Measurements from ENCODE around the gene PTCH2.
A peak's percentile ranks its signal among the peaks of the same experiment; 100 is the strongest.

Gene PTCH2

DNA sequence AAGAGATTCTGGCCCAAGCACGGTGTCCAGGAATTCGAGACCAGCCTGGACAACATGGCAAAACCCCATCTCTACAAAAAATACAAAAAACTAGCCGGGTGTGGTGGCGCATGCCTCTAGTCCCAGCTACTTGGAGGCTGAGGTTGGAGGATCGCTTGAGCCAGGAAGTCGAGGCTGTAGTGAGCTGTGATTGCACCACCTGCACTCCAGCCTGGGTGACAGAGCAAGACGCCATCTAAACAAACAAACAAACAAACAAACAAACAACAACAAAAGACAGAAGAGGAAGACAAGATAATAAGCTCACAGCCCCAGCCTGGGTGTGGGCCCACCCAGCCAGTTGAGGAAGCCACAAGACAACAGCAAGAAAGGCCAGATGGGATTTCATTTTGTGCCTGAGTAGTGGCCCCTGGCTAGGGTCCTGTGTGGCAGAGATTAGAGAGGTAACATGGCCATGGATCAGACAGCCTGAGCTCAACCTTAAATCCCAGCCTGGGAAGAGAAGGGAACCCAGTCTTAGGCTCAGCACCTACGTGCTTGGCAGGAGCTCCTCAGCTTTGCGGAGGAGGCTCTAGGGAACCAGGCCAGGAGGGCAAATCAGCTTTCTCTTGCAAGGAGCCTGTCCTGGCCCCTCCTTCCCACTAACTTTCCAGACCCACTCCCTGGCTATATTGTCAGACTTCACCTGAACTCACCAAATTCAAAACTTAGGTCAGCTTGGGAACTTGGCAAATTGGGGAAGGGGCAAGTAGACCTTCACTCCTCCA lies 50.1 kb downstream of the PTCH2 start:
- Histone ChIP-seq H3K4me3 (ENCODE audit: low read length) (no peak overlapping the region), H3K27ac (ENCODE audit: low read length) (no peak overlapping the region), H3K9ac (ENCODE audit: low read length) (no peak overlapping the region), H3K4me2 (ENCODE audit: low read length) (no peak overlapping the region), H3K4me1 (ENCODE audit: low read length) (no peaks in the 10 kb centered on the region), H3K9me3 (ENCODE audit: insufficient read depth, low read length) (no peaks in the 10 kb centered on the region), H3K27me3 (ENCODE audit: low read depth, low read length) (no peaks in the 10 kb centered on the region), H3K79me2 (ENCODE audit: low read length) (no peaks in the 10 kb centered on the region), H4K20me1 (ENCODE audit: insufficient read depth, low read length) (no peaks in the 10 kb centered on the region), H2AFZ (ENCODE audit: low read depth, low read length) (0 out of 2 replicates have a peak overlapping the region, but pooled peaks have one; percentile 46), H3K36me3 (replicated peaks; ENCODE audit: low read depth, low read length) (no peaks in the 10 kb centered on the region)
- TF ChIP-seq EZH2phosphoT487 (IDR thresholded peaks at IDR 0.05; ENCODE audit: low read depth): no peak
- TF ChIP-seq, protein P1, sequence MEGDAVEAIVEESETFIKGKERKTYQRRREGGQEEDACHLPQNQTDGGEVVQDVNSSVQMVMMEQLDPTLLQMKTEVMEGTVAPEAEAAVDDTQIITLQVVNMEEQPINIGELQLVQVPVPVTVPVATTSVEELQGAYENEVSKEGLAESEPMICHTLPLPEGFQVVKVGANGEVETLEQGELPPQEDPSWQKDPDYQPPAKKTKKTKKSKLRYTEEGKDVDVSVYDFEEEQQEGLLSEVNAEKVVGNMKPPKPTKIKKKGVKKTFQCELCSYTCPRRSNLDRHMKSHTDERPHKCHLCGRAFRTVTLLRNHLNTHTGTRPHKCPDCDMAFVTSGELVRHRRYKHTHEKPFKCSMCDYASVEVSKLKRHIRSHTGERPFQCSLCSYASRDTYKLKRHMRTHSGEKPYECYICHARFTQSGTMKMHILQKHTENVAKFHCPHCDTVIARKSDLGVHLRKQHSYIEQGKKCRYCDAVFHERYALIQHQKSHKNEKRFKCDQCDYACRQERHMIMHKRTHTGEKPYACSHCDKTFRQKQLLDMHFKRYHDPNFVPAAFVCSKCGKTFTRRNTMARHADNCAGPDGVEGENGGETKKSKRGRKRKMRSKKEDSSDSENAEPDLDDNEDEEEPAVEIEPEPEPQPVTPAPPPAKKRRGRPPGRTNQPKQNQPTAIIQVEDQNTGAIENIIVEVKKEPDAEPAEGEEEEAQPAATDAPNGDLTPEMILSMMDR (IDR thresholded peaks at IDR 0.05; ENCODE audit: low read depth, low read length): no peak

GRCh38 chr1:44790968-44791801 lies 51.9 kb downstream of the PTCH2 start:
- no peaks in the 10 kb centered on the region for H4K20me1 ChIP-seq (ENCODE audit: insufficient read depth, low read length)
- no peaks in the 10 kb centered on the region for H3K79me2 ChIP-seq (ENCODE audit: low read length)
- H2AFZ ChIP-seq (ENCODE audit: low read depth, low read length): no peak overlapping the region
- no peak overlapping the region for H3K9ac ChIP-seq (ENCODE audit: low read length)
- no peaks in the 10 kb centered on the region for H3K36me3 ChIP-seq (replicated peaks; ENCODE audit: low read depth, low read length)
- no peaks in the 10 kb centered on the region for H3K27me3 ChIP-seq (ENCODE audit: low read depth, low read length)
- H3K4me2 ChIP-seq (ENCODE audit: low read length): no peak overlapping the region
- TF ChIP-seq, protein P1 (IDR thresholded peaks at IDR 0.05; ENCODE audit: low read depth, low read length): no peak
- TF ChIP-seq EZH2phosphoT487 (IDR thresholded peaks at IDR 0.05; ENCODE audit: low read depth): no peak
- H3K4me1 ChIP-seq (ENCODE audit: low read length): peaks cover 5% of the 10 kb centered on the region
- H3K9me3 ChIP-seq (ENCODE audit: insufficient read depth, low read length): no peaks in the 10 kb centered on the region
- no peak overlapping the region for H3K4me3 ChIP-seq (ENCODE audit: low read length)
- no peak overlapping the region for H3K27ac ChIP-seq (ENCODE audit: low read length)

GRCh38 chr1:44788120-44788860 lies 54.8 kb downstream of the PTCH2 start, which contains the start of gene BEST4:
Gene BEST4 (minus strand): TSS chr1:44788170. CDS start chr1:44787705, 465 bp downstream.
- H2AFZ ChIP-seq (ENCODE audit: low read depth, low read length): no peak within 1 kb of the TSS
- no peaks in the 10 kb centered on the region for H3K27me3 ChIP-seq (ENCODE audit: low read depth, low read length)
- no peak within 1 kb of the TSS for H3K4me2 ChIP-seq (ENCODE audit: low read length)
- no peaks in the 10 kb centered on the region for H4K20me1 ChIP-seq (ENCODE audit: insufficient read depth, low read length)
- TF ChIP-seq EZH2phosphoT487 (IDR thresholded peaks at IDR 0.05; ENCODE audit: low read depth): no peak
- TF ChIP-seq, protein P1 (IDR thresholded peaks at IDR 0.05; ENCODE audit: low read depth, low read length): no peak
- H3K9me3 ChIP-seq (ENCODE audit: insufficient read depth, low read length): no peaks in the 10 kb centered on the region
- no peaks in the 10 kb centered on the region for H3K79me2 ChIP-seq (ENCODE audit: low read length)
- no peak within 1 kb of the TSS for H3K27ac ChIP-seq (ENCODE audit: low read length)
- H3K9ac ChIP-seq (ENCODE audit: low read length): no peak within 1 kb of the TSS
- H3K36me3 ChIP-seq (replicated peaks; ENCODE audit: low read depth, low read length): no peaks in the 10 kb centered on the region
- H3K4me1 ChIP-seq (ENCODE audit: low read length): peaks cover 26% of the 10 kb centered on the region
- no peak within 1 kb of the TSS for H3K4me3 ChIP-seq (ENCODE audit: low read length)

Measured in OCI-LY3 (cell line).